Measurements from ENCODE around the gene PRKAG2. TPM values are rescaled to one million over a fixed set of nuclear protein-coding genes. Genes with fewer than 3 reads are reported as not detected.

The PRKAG2 gene
- polyA plus RNA-seq, 3 donors, result 29.2 to 59.8 (median 30.9) TPM

GRCh38 chr7:151834271-151835035 is 42.5 kb downstream of the PRKAG2 start:
- Histone ChIP-seq H3K79me2 (ENCODE audit: insufficient read depth, low read length) (peaks cover 69% of the 10 kb centered on the region), H3K9ac (ENCODE audit: insufficient read depth, low read length, poor library complexity, severe bottlenecking) (no peak overlapping the region), H3K36me3 (replicated peaks in 1 of 2; ENCODE audit: control insufficient read depth in 1 of 2, insufficient read depth in 2 of 2, low read length in 2 of 2) (peaks cover 15 to 43% of the 10 kb centered on the region in 2 donors), H3K4me3 (replicated peaks in 1 of 3; ENCODE audit: low read depth in 2 of 3, low read length in 3 of 3) (no peak overlapping the region), H3K4me1 (ENCODE audit: control insufficient read depth in 1 of 2, insufficient read depth in 2 of 2, low read length in 2 of 2) (peaks cover 29 to 42% of the 10 kb centered on the region in 2 donors), H3K27ac (ENCODE audit: low read depth in 1 of 2, low read length in 2 of 2) (no peak overlapping the region), H4K20me1 (ENCODE audit: insufficient read depth, low read length) (peaks cover 94% of the 10 kb centered on the region), H3K4me2 (replicated peaks; ENCODE audit: extremely low read depth, low read length, poor library complexity, severe bottlenecking) (no peak overlapping the region), H2AFZ (ENCODE audit: insufficient read depth, low read depth, low read length, poor library complexity, severe bottlenecking) (no peak overlapping the region), H3K9me3 (replicated peaks in 1 of 2; ENCODE audit: control insufficient read depth in 1 of 2, insufficient read depth in 1 of 2, low read length in 2 of 2) (no peaks in the 10 kb centered on the region), H3K27me3 (ENCODE audit: control insufficient read depth in 2 of 2, insufficient read depth in 2 of 2, low read length in 2 of 2) (no peaks in the 10 kb centered on the region)
- Mint-ChIP-seq H3K9me3 (peaks cover 0 to 2% (median 0%) of the 10 kb centered on the region in 7 donors), H3K4me1 (peaks cover 34% of the 10 kb centered on the region), H3K27me3 (ENCODE audit: low read depth in 3 of 3) (peaks cover 0 to 8% (median 0%) of the 10 kb centered on the region in 3 donors), H3K27ac (peak overlapping the region in 2 of 7 donors; percentile 2 to 50), H3K4me3 (no peak overlapping the region), H3K36me3 (peaks cover 38 to 53% of the 10 kb centered on the region in 2 donors)
- intact Hi-C loops (cut with micrococcal nuclease), result loop anchor here in 1 of 2 donors (5.0 kb wide), 1 partner anchor 43 kb away; the partner anchor contains the start of gene PRKAG2
- TF ChIP-seq CTCF (IDR thresholded peaks at IDR 0.05), result no peak
- DNase-seq, result no peak
- 97% methylated on average over 14 of the region's 23 CpGs for WGBS (ENCODE audit: insufficient coverage)

- DNase-seq, result no peak
- H3K36me3 ChIP-seq (replicated peaks in 1 of 2; ENCODE audit: control insufficient read depth in 1 of 2, insufficient read depth in 2 of 2, low read length in 2 of 2), result peaks cover 15 to 43% of the 10 kb centered on the region in 2 donors
- Mint-ChIP-seq H3K9me3 (peaks cover 0 to 2% (median 0%) of the 10 kb centered on the region in 7 donors), H3K4me1 (peaks cover 26% of the 10 kb centered on the region), H3K4me3 (no peak overlapping the region), H3K27me3 (ENCODE audit: low read depth in 3 of 3) (peaks cover 0 to 8% (median 0%) of the 10 kb centered on the region in 3 donors), H3K27ac (no peak overlapping the region), H3K36me3 (peaks cover 42 to 55% of the 10 kb centered on the region in 2 donors)
- H3K79me2 ChIP-seq (ENCODE audit: insufficient read depth, low read length), result peaks cover 71% of the 10 kb centered on the region
- no peak overlapping the region for H3K27ac ChIP-seq (ENCODE audit: low read depth in 1 of 2, low read length in 2 of 2)
- H3K4me1 ChIP-seq (ENCODE audit: control insufficient read depth in 1 of 2, insufficient read depth in 2 of 2, low read length in 2 of 2), result peaks cover 22 to 35% of the 10 kb centered on the region in 2 donors
- H4K20me1 ChIP-seq (ENCODE audit: insufficient read depth, low read length), result peaks cover 95% of the 10 kb centered on the region
- WGBS (ENCODE audit: insufficient coverage), result no CpG with 5 or more reads among the region's 7 CpGs
- no peak overlapping the region for H2AFZ ChIP-seq (ENCODE audit: insufficient read depth, low read depth, low read length, poor library complexity, severe bottlenecking)
- no peak overlapping the region for H3K9ac ChIP-seq (ENCODE audit: insufficient read depth, low read length, poor library complexity, severe bottlenecking)
- no peak overlapping the region for H3K4me3 ChIP-seq (replicated peaks in 1 of 3; ENCODE audit: low read depth in 2 of 3, low read length in 3 of 3)
- H3K9me3 ChIP-seq (replicated peaks in 1 of 2; ENCODE audit: control insufficient read depth in 1 of 2, insufficient read depth in 1 of 2, low read length in 2 of 2), result no peaks in the 10 kb centered on the region
- H3K4me2 ChIP-seq (replicated peaks; ENCODE audit: extremely low read depth, low read length, poor library complexity, severe bottlenecking), result no peak overlapping the region
- no peak for TF ChIP-seq CTCF (IDR thresholded peaks at IDR 0.05)
- no peaks in the 10 kb centered on the region for H3K27me3 ChIP-seq (ENCODE audit: control insufficient read depth in 2 of 2, insufficient read depth in 2 of 2, low read length in 2 of 2)
- intact Hi-C loops (cut with micrococcal nuclease), result no loop called here
Observed at GRCh38 chr7:151833691-151834090, 43.2 kb downstream of the PRKAG2 start.
